ENCODE measurements around the gene SF3B6.

DNA sequence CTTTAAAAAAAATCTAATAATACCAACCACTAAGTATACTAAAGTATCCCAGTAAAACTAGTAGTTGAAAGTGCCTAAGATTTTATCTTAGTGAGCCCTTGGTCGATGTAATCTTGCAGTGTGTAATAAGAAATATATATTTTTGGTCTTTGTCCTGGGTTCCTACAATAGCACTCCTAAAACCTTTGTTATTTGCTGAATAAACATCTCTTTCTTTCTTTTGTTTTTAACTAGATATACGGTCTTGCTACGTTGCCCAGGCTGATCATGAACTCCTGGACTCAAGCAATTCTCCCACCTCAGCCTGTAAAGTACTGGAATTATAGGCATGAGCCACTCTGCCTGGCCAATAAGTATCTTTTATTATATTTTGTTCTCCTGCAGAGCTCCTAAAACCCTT lies 10.9 kb upstream of the SF3B6 start:
- TF ChIP-seq, protein P1, sequence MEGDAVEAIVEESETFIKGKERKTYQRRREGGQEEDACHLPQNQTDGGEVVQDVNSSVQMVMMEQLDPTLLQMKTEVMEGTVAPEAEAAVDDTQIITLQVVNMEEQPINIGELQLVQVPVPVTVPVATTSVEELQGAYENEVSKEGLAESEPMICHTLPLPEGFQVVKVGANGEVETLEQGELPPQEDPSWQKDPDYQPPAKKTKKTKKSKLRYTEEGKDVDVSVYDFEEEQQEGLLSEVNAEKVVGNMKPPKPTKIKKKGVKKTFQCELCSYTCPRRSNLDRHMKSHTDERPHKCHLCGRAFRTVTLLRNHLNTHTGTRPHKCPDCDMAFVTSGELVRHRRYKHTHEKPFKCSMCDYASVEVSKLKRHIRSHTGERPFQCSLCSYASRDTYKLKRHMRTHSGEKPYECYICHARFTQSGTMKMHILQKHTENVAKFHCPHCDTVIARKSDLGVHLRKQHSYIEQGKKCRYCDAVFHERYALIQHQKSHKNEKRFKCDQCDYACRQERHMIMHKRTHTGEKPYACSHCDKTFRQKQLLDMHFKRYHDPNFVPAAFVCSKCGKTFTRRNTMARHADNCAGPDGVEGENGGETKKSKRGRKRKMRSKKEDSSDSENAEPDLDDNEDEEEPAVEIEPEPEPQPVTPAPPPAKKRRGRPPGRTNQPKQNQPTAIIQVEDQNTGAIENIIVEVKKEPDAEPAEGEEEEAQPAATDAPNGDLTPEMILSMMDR (IDR thresholded peaks at IDR 0.05; ENCODE audit: insufficient read depth, low read depth, low read length), result no peak
- TF ChIP-seq EZH2 (IDR thresholded peaks at IDR 0.05; ENCODE audit: insufficient read depth, low read length), result no peak

Measured in astrocyte (in vitro differentiated cells and primary cell).